Panc1 (cell line): ENCODE data around the gene GDF3. TPM values are rescaled to one million over a fixed set of nuclear protein-coding genes. Genes with fewer than 3 reads are reported as not detected.

ENCODE experiments used
- ATAC-seq: fragments of 200-7000 bp; cut with Tn5 transposase; 2 replicates; pipeline ENCODE4 v1.9.1; 2020; ENCODE audit warnings: mild to moderate bottlenecking, moderate library complexity
- BruUV-seq: library from RNA; stranded (reverse); fragments of 400-500 nt; replicated peaks from 2 replicates; lab custom pipeline; 2021; lab: Mats Ljungman, UMichigan
- CTCF ChIA-PET: fragments of 300-600 bp; sonication (Branson Sonifier 250); formaldehyde crosslinking; loops from one replicate; lab custom pipeline; 2022; ENCODE audit warnings: antibody characterized with exemption; lab: Charles Lee
- POLR2A ChIA-PET: fragments of 300-600 bp; sonication (Branson Sonifier 250); formaldehyde crosslinking; loops from one replicate; lab custom pipeline; 2022; ENCODE audit warnings: antibody characterized with exemption; lab: Charles Lee
- DNase-seq: peaks from one replicate; pipeline ENCODE4 v3.0.0-alpha.2; 2010; ENCODE audit warnings: low read depth, low spot score
- H3K27ac ChIP-seq: 2 replicates; pipeline ENCODE4 v1.5.1; 2011; ENCODE audit warnings: mild to moderate bottlenecking, low read length, inconsistent platforms
- H3K27me3 ChIP-seq: fragments of 200-500 bp; sonication (Bioruptor generic); 2 replicates; pipeline ENCODE4 v1.6.0; 2014; ENCODE audit warnings: low read length, inconsistent platforms; ENCODE audit not compliant: control insufficient read depth, insufficient read depth
- H3K36me3 ChIP-seq: fragments of 200-500 bp; sonication (Bioruptor generic); 2 replicates; pipeline ENCODE4 v1.5.1; 2014; ENCODE audit warnings: inconsistent platforms, mild to moderate bottlenecking, low read length, moderate library complexity; ENCODE audit not compliant: control insufficient read depth, insufficient read depth
- H3K4me1 ChIP-seq: 2 replicates; pipeline ENCODE4 v1.5.1; 2011; ENCODE audit warnings: inconsistent platforms, mild to moderate bottlenecking, low read length, moderate library complexity; ENCODE audit not compliant: control insufficient read depth, insufficient read depth
- H3K4me3 ChIP-seq, 2 experiments: 2 replicates each; pipeline ENCODE4 v1.5.1; 2011 to 2012; ENCODE audit warnings: low read depth in 2 of 2, low read length in 2 of 2, mild to moderate bottlenecking in 2 of 2, inconsistent platforms in 1 of 2, moderate library complexity in 1 of 2
- H3K9me3 ChIP-seq: fragments of 200-500 bp; sonication (Bioruptor generic); 2 replicates; pipeline ENCODE4 v1.5.1; 2014; ENCODE audit warnings: low read depth, mild to moderate bottlenecking, inconsistent platforms, low read length, moderate library complexity; ENCODE audit not compliant: control insufficient read depth, insufficient read depth
- POLR2AphosphoS5 ChIP-seq: IDR thresholded peaks from 2 replicates; pipeline ENCODE4 v1.6.1; 2012; ENCODE audit warnings: mild to moderate bottlenecking, low read depth, low read length, moderate library complexity
- SIN3A ChIP-seq: IDR thresholded peaks from 2 replicates; pipeline ENCODE4 v1.6.1; 2012; ENCODE audit warnings: low read depth, mild to moderate bottlenecking, low read length, moderate library complexity, borderline replicate concordance; ENCODE audit not compliant: insufficient read depth
- TCF7L2 ChIP-seq: IDR thresholded peaks from 2 replicates; pipeline ENCODE4 v1.6.1; 2011; ENCODE audit warnings: mild to moderate bottlenecking, low read depth, low read length, inconsistent platforms
- in situ Hi-C: cut with HindIII; loops from 2 replicates; pipeline ENCODE4 v1.10.0; 2016; ENCODE audit warnings: low sequenced_read_pairs, low pct_unique_long_range_greater_than_20kb
- intact Hi-C: fragments of 100-400 bp; cut with micrococcal nuclease; formaldehyde crosslinking; loops from one replicate; pipeline ENCODE4 v1.10.0; 2022; ENCODE audit not compliant: unreplicated experiment
- total RNA-seq: library from RNA; stranded (reverse); gene quantifications from one replicate; pipeline ENCODE4 v1.2.1, GENCODE V29; 2021; ENCODE audit not compliant: unreplicated experiment
- TF ChIP-seq, protein P1 (sequence below), 2 experiments: IDR thresholded peaks; 2 replicates each; pipeline ENCODE4 v1.6.1; 2011 to 2012; ENCODE audit warnings: low read depth in 2 of 2, control low read depth in 1 of 2, low read length in 1 of 2, mild to moderate bottlenecking in 1 of 2, moderate library complexity in 1 of 2; ENCODE audit not compliant: insufficient read depth in 1 of 2
- TF ChIP-seq, protein P2 (sequence below): fragments of 450-650 bp; IDR thresholded peaks from 2 replicates; pipeline ENCODE4 v1.5.1; 2017; ENCODE audit warnings: mild to moderate bottlenecking

The GDF3 gene
- total RNA-seq, 1 experiment from 2014 or later: not detected

DNA sequence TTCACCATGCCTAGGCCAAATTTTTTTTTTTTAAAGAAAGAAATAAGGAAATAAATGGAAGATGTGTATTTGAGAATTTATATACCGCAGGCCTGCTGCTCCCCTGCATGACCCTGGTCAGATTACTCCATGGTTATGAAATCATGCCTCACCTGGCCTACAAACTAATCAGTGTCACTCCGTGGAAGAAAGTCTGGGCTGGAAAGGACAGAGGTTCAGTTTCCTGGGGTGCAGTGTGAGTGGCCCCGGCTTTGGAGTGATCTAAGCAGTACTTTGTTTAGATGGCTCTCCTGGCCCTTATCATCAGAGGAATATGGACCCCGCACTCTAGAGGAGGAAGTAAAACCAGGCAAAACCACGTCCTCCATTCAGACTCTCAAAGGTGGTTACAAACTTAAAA lies 39.5 kb downstream of the GDF3 start:
- Histone ChIP-seq H3K9me3 (no peaks in the 10 kb centered on the region), H3K4me1 (no peaks in the 10 kb centered on the region), H3K27me3 (no peaks in the 10 kb centered on the region), H3K36me3 (no peaks in the 10 kb centered on the region), H3K4me3 (no peak overlapping the region), H3K27ac (no peak overlapping the region)
- DNase-seq (no peak), ATAC-seq (no peak)
- TF ChIP-seq, protein P1, sequence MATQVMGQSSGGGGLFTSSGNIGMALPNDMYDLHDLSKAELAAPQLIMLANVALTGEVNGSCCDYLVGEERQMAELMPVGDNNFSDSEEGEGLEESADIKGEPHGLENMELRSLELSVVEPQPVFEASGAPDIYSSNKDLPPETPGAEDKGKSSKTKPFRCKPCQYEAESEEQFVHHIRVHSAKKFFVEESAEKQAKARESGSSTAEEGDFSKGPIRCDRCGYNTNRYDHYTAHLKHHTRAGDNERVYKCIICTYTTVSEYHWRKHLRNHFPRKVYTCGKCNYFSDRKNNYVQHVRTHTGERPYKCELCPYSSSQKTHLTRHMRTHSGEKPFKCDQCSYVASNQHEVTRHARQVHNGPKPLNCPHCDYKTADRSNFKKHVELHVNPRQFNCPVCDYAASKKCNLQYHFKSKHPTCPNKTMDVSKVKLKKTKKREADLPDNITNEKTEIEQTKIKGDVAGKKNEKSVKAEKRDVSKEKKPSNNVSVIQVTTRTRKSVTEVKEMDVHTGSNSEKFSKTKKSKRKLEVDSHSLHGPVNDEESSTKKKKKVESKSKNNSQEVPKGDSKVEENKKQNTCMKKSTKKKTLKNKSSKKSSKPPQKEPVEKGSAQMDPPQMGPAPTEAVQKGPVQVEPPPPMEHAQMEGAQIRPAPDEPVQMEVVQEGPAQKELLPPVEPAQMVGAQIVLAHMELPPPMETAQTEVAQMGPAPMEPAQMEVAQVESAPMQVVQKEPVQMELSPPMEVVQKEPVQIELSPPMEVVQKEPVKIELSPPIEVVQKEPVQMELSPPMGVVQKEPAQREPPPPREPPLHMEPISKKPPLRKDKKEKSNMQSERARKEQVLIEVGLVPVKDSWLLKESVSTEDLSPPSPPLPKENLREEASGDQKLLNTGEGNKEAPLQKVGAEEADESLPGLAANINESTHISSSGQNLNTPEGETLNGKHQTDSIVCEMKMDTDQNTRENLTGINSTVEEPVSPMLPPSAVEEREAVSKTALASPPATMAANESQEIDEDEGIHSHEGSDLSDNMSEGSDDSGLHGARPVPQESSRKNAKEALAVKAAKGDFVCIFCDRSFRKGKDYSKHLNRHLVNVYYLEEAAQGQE (IDR thresholded peaks at IDR 0.05; ENCODE audit: insufficient read depth in 1 of 2, low read depth in 2 of 2, low read length in 1 of 2): no peak
- TF ChIP-seq SIN3A (no peak), POLR2AphosphoS5 (no peak), TCF7L2 (no peak)
- TF ChIP-seq, protein P2, sequence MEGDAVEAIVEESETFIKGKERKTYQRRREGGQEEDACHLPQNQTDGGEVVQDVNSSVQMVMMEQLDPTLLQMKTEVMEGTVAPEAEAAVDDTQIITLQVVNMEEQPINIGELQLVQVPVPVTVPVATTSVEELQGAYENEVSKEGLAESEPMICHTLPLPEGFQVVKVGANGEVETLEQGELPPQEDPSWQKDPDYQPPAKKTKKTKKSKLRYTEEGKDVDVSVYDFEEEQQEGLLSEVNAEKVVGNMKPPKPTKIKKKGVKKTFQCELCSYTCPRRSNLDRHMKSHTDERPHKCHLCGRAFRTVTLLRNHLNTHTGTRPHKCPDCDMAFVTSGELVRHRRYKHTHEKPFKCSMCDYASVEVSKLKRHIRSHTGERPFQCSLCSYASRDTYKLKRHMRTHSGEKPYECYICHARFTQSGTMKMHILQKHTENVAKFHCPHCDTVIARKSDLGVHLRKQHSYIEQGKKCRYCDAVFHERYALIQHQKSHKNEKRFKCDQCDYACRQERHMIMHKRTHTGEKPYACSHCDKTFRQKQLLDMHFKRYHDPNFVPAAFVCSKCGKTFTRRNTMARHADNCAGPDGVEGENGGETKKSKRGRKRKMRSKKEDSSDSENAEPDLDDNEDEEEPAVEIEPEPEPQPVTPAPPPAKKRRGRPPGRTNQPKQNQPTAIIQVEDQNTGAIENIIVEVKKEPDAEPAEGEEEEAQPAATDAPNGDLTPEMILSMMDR: no peak
- CTCF ChIA-PET: no interaction called here
- in situ Hi-C loops (no loop called here), intact Hi-C loops (no loop called here)
- POLR2A ChIA-PET: no interaction called here
- no TSS peak for BruUV-seq

DNA sequence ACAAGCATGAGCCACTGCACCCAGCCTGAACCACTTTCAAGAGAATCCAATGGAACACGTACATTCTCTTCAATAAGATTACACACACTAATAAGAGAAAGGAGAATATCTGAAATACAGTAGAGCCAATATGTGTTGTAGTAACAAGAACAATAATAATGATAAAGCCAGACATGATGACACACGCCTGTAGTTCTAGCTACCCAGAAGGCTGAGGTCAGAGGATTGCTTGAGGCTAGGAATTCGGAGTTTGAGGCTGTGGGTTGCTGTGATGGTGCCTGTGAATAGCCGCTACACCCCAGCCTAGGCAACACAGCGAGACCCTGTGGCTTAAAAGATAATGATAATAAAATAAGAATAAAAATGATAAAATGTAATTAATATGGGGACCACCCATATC lies 45.5 kb downstream of the GDF3 start:
- BruUV-seq: no TSS peak
- in situ Hi-C loops: no loop called here
- intact Hi-C loops: no loop called here
- no peak overlapping the region for H3K4me3 ChIP-seq
- ATAC-seq: no peak
- no peaks in the 10 kb centered on the region for H3K4me1 ChIP-seq
- H3K27me3 ChIP-seq: no peaks in the 10 kb centered on the region
- H3K36me3 ChIP-seq: no peaks in the 10 kb centered on the region
- TF ChIP-seq POLR2AphosphoS5: no peak
- no peak for TF ChIP-seq TCF7L2
- no peak for TF ChIP-seq SIN3A
- TF ChIP-seq, protein P2: no peak
- TF ChIP-seq, protein P1 (IDR thresholded peaks at IDR 0.05; ENCODE audit: insufficient read depth in 1 of 2, low read depth in 2 of 2, low read length in 1 of 2): no peak
- DNase-seq: no peak
- CTCF ChIA-PET: no interaction called here
- POLR2A ChIA-PET: interaction anchor here (0.7 kb wide), 1 partner anchor 157 kb away, joined by 3 read pairs; no protein-coding TSS in a partner anchor
- no peak overlapping the region for H3K27ac ChIP-seq
- H3K9me3 ChIP-seq: no peaks in the 10 kb centered on the region
